KMS-11 (cell line): ENCODE measurements around the gene GALNT11.

Source experiments
- H2AFZ ChIP-seq: fragments of 200-600 bp; sonication (generic); 2 replicates; pipeline ENCODE4 v1.6.1; 2016; ENCODE audit warnings: antibody characterized with exemption, mixed run types, low read depth
- H3K27ac ChIP-seq: fragments of 200-600 bp; sonication (generic); 2 replicates; pipeline ENCODE4 v1.6.1; 2016; ENCODE audit warnings: mild to moderate bottlenecking, mixed run types
- H3K27me3 ChIP-seq: fragments of 200-600 bp; sonication (generic); 2 replicates; pipeline ENCODE4 v1.6.1; 2017; ENCODE audit warnings: mild to moderate bottlenecking, low read depth, mixed run types, moderate library complexity; ENCODE audit not compliant: insufficient read depth
- H3K36me3 ChIP-seq: fragments of 200-600 bp; sonication (generic); 2 replicates; pipeline ENCODE4 v1.6.1; 2017; ENCODE audit warnings: mild to moderate bottlenecking, mixed run types; ENCODE audit not compliant: insufficient read depth
- H3K4me1 ChIP-seq: fragments of 200-600 bp; sonication (generic); 2 replicates; pipeline ENCODE4 v1.6.1; 2016; ENCODE audit warnings: mild to moderate bottlenecking, low read depth, mixed run types; ENCODE audit not compliant: poor library complexity, severe bottlenecking
- H3K4me2 ChIP-seq: fragments of 200-600 bp; sonication (generic); 2 replicates; pipeline ENCODE4 v1.7.0; 2016; ENCODE audit warnings: mild to moderate bottlenecking, mixed run types
- H3K4me3 ChIP-seq: fragments of 200-600 bp; sonication (generic); IDR thresholded peaks from 2 replicates; pipeline ENCODE4 v1.6.1; 2017; ENCODE audit warnings: low read depth, low read length, mixed read lengths; ENCODE audit not compliant: insufficient read depth
- H3K79me2 ChIP-seq: fragments of 200-600 bp; sonication (generic); 2 replicates; pipeline ENCODE4 v1.6.1; 2016; ENCODE audit warnings: low read depth, mixed run types; ENCODE audit not compliant: insufficient read depth
- H3K9ac ChIP-seq: fragments of 200-600 bp; sonication (generic); 2 replicates; pipeline ENCODE4 v1.6.1; 2016; ENCODE audit warnings: mild to moderate bottlenecking, mixed run types
- H4K20me1 ChIP-seq: fragments of 200-600 bp; sonication (generic); 2 replicates; pipeline ENCODE4 v1.6.1; 2016; ENCODE audit warnings: mild to moderate bottlenecking, mixed run types; ENCODE audit not compliant: insufficient read depth
- TF ChIP-seq, protein P1 (sequence below): fragments of 200-600 bp; sonication (generic); conservative IDR thresholded peaks from 2 replicates; pipeline ENCODE4 v1.6.1; 2017; ENCODE audit warnings: low read depth, mild to moderate bottlenecking, antibody characterized with exemption, low read length, moderate library complexity, mixed read lengths

The GALNT11 gene

DNA sequence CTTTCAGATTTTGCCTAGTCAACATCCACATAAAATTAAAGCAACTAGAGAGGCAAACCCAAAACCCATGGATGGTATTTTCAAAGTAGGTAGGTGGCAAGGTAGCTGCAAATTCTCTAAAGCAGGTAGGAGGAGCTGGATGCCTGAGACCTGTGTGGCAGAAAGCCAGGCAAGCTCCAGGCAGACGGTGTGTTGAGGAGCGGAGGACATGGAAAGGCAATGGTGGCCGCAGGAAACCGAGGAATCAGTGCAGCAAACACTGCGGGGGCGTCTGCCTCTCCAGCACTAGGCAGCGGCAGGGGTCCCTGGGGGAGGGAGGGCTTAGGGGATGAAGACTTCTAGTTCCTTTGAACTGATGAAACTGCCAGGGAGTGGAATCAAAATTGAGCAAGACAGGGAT lies 101.3 kb downstream of the GALNT11 start:
- Histone ChIP-seq H3K4me3 (no peak overlapping the region), H3K27me3 (no peaks in the 10 kb centered on the region), H3K4me2 (no peak overlapping the region), H3K27ac (no peak overlapping the region), H3K9ac (no peak overlapping the region), H3K36me3 (peaks cover 11% of the 10 kb centered on the region; the same call in 1 of the 2 replicates), H3K79me2 (no peaks in the 10 kb centered on the region), H4K20me1 (no peaks in the 10 kb centered on the region), H2AFZ (no peak overlapping the region), H3K4me1 (no peaks in the 10 kb centered on the region)
- TF ChIP-seq, protein P1, sequence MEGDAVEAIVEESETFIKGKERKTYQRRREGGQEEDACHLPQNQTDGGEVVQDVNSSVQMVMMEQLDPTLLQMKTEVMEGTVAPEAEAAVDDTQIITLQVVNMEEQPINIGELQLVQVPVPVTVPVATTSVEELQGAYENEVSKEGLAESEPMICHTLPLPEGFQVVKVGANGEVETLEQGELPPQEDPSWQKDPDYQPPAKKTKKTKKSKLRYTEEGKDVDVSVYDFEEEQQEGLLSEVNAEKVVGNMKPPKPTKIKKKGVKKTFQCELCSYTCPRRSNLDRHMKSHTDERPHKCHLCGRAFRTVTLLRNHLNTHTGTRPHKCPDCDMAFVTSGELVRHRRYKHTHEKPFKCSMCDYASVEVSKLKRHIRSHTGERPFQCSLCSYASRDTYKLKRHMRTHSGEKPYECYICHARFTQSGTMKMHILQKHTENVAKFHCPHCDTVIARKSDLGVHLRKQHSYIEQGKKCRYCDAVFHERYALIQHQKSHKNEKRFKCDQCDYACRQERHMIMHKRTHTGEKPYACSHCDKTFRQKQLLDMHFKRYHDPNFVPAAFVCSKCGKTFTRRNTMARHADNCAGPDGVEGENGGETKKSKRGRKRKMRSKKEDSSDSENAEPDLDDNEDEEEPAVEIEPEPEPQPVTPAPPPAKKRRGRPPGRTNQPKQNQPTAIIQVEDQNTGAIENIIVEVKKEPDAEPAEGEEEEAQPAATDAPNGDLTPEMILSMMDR: no peak

DNA sequence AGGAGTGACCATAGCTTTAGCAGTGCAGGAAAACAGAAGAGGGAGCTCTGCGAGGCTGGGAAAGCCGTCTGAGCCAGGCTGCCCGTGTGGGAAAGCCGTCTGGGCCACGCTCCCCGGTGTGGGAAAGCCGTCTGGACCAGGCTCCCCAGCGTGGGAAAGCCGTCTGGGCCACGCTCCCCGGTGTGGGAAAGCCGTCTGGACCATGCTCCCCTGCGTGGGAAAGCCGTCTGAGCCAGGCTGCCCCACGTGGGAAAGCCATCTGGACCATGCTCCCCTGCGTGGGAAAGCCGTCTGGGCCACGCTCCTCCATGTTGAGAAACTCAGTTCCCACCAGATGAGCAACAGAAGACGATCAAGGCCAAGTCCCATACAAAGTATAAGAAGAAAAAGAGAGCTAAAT lies 101.8 kb downstream of the GALNT11 start:
- no peaks in the 10 kb centered on the region for H3K27me3 ChIP-seq
- no peaks in the 10 kb centered on the region for H3K79me2 ChIP-seq
- H3K27ac ChIP-seq: no peak overlapping the region
- TF ChIP-seq, protein P1: no peak
- H2AFZ ChIP-seq: no peak overlapping the region
- H3K4me3 ChIP-seq: no peak overlapping the region
- H3K36me3 ChIP-seq: peaks cover 11% of the 10 kb centered on the region; the same call in 1 of the 2 replicates
- no peak overlapping the region for H3K4me2 ChIP-seq
- no peaks in the 10 kb centered on the region for H3K4me1 ChIP-seq
- H3K9ac ChIP-seq: no peak overlapping the region
- no peaks in the 10 kb centered on the region for H4K20me1 ChIP-seq

DNA sequence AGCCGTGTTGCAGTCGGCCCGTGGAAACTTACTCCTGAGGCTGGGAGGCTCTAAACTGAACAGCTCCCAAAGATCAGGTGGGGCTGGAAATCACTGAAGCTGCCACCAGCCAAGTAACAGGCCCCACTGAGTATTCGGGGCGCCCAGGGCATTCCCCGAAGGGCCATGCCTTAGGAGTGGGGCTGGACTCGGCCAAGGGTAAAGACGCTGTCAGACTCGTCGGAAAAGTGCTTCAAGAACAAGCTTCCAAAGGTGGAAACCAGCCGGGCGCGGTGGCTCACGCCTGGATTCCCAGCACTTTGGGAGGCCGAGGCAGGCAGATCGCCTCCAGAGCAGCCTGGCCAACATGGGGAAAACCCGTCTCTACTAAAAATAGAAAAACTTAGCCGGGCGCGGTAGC lies 102.8 kb downstream of the GALNT11 start:
- H3K4me3 ChIP-seq: no peak overlapping the region
- H3K9ac ChIP-seq: no peak overlapping the region
- H3K36me3 ChIP-seq: peaks cover 3% of the 10 kb centered on the region; the same call in 1 of the 2 replicates

DNA sequence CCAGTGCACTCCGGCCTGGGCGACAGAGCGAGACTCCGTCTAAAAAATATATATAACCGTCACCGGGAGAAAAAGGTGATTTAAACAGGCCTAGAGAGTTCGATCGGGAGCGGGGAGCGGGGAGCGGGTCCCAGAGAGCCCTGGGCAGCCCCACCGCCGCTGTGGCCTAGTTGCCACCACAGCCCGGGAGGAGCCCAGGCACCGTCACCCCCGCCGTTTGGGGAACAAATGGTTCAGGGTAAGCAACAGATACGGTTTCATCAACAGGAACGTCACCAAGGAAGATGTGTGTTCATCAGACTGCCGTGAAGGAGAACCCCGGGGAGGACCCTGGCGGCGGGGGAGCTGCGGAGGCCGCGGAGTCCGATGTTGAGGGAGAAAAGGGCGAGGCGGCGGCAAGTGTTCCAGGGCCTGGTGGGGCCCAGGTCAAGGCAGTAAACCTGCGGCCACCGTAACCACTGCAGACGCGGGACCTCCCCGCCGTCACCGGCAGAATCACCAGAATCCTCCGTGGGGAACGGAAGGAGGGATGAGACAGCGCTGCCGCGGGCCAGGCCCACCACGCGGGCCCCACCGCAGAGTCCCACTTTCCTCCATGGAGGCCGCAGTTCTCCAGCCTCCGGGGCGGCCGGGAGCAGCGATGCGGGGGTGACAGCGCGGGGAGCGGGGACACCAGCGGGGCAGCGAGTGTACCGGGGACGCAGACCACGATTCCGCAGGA lies 103.4 kb downstream of the GALNT11 start:
- Histone ChIP-seq H3K36me3 (no peaks in the 10 kb centered on the region; the same call in 1 of the 2 replicates), H3K4me1 (no peaks in the 10 kb centered on the region), H3K79me2 (no peaks in the 10 kb centered on the region), H3K4me2 (no peak overlapping the region), H3K4me3 (no peak overlapping the region), H3K9ac (no peak overlapping the region), H2AFZ (no peak overlapping the region), H4K20me1 (no peaks in the 10 kb centered on the region), H3K27me3 (no peaks in the 10 kb centered on the region), H3K27ac (no peak overlapping the region)
- TF ChIP-seq, protein P1: no peak

More for the DNA sequence above, 102.8 kb downstream of the GALNT11 start:
- H4K20me1 ChIP-seq: no peaks in the 10 kb centered on the region
- no peaks in the 10 kb centered on the region for H3K27me3 ChIP-seq
- H3K27ac ChIP-seq: no peak overlapping the region
- no peaks in the 10 kb centered on the region for H3K4me1 ChIP-seq
- no peak overlapping the region for H3K4me2 ChIP-seq
- TF ChIP-seq, protein P1: no peak
- H2AFZ ChIP-seq: no peak overlapping the region
- no peaks in the 10 kb centered on the region for H3K79me2 ChIP-seq
